ENCODE results near the gene BRD3. TPM values are rescaled to one million over a fixed set of nuclear protein-coding genes. Genes with fewer than 3 reads are reported as not detected.

BRD3 gene
- polyA plus RNA-seq, 2 of the 4 experiments (the other 2 are of a cell fraction) = 9.0 to 15.3 TPM

DNA sequence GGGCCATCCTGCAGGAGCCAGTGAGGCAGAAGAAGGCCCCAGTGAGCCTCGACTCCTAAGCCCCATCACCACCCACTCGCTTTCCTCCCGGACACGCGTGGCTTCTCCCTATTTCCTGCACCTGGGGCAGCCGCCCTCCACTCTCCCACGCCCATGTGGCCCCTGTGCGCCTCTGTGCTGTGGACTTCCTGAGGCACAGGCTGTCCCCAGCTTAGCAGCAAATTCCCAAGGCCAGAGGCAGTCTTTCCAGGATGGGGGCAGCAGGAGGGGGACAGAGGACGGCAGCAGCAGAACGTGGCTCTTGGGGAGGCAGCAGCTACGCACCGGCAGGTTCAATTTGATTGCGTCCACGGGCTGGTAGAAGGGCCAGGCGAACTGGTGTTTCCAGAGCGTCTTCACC, 14.9 kb downstream of the BRD3 start (continued):
- TF ChIP-seq, protein P1, sequence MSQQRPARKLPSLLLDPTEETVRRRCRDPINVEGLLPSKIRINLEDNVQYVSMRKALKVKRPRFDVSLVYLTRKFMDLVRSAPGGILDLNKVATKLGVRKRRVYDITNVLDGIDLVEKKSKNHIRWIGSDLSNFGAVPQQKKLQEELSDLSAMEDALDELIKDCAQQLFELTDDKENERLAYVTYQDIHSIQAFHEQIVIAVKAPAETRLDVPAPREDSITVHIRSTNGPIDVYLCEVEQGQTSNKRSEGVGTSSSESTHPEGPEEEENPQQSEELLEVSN (IDR thresholded peaks at IDR 0.05; ENCODE audit: borderline replicate concordance, low read depth) = no peak
- TF ChIP-seq CHD4 (IDR thresholded peaks at IDR 0.05; ENCODE audit: borderline replicate concordance) = no peak

DNA sequence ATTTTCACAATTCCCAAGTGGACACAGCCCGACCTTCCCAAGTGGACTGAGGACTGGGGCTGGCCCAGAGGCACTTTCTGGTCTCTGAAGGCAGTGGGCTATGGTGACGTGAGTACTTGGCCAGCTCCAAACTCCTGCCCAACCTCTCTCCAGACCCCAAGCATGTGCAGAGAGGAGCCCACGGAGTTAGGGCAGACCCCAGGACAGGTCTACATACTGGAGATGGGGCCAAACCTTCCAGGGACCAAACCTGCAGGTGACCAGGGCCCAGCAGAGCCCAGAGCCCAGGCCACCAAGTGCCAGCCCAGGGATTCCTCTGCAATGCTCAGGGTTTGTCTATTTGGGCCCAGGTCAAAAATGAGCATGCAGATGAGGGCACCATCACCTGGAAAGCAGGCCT, 15.3 kb downstream of the BRD3 start:
- 76% methylated on average over 2 of the region's 3 CpGs for WGBS (ENCODE audit: missing lambda C conversion rate)
- Histone ChIP-seq H3K4me3 (no peak overlapping the region), H3K4me2 (no peak overlapping the region), H3K9me3 (no peaks in the 10 kb centered on the region), H3K4me1 (peaks cover 23% of the 10 kb centered on the region), H3K27ac (no peak overlapping the region)
- FAIRE-seq (no peak), DNase-seq (ENCODE audit: low read depth in 1 of 2, low spot score in 1 of 2) (no peak), ATAC-seq (no peak)
- ChIA-PET POLR2A (no interaction called here), CTCF (interaction anchor here (0.7 to 1.4 kb wide), 3 partner anchors 12 to 302 kb away, joined by 3 to 4 read pairs (median 4); no protein-coding TSS in a partner anchor)
- TF ChIP-seq MAFK (IDR thresholded peaks at IDR 0.05; ENCODE audit: partially characterized antibody) (no peak), NFE2L2 (conservative IDR thresholded peaks at IDR 0.05; ENCODE audit: low read length) (no peak), TP53 (CRISPR knock-in tag; IDR thresholded peaks at IDR 0.05) (no peak), EP300 (IDR thresholded peaks at IDR 0.05) (no peak), MAZ (IDR thresholded peaks at IDR 0.05; ENCODE audit: borderline replicate concordance, low read depth, low read length) (no peak), JUN (IDR thresholded peaks at IDR 0.05) (no peak), RCOR1 (IDR thresholded peaks at IDR 0.05; ENCODE audit: low read depth, low read length) (no peak), FOXS1 (CRISPR knock-in tag; IDR thresholded peaks at IDR 0.05) (no peak), EHF (CRISPR knock-in tag; IDR thresholded peaks at IDR 0.05) (no peak)
- TF ChIP-seq, protein P2, sequence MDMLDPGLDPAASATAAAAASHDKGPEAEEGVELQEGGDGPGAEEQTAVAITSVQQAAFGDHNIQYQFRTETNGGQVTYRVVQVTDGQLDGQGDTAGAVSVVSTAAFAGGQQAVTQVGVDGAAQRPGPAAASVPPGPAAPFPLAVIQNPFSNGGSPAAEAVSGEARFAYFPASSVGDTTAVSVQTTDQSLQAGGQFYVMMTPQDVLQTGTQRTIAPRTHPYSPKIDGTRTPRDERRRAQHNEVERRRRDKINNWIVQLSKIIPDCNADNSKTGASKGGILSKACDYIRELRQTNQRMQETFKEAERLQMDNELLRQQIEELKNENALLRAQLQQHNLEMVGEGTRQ (IDR thresholded peaks at IDR 0.05) = no peak
- TF ChIP-seq, protein P3, sequence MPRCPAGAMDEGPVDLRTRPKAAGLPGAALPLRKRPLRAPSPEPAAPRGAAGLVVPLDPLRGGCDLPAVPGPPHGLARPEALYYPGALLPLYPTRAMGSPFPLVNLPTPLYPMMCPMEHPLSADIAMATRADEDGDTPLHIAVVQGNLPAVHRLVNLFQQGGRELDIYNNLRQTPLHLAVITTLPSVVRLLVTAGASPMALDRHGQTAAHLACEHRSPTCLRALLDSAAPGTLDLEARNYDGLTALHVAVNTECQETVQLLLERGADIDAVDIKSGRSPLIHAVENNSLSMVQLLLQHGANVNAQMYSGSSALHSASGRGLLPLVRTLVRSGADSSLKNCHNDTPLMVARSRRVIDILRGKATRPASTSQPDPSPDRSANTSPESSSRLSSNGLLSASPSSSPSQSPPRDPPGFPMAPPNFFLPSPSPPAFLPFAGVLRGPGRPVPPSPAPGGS (IDR thresholded peaks at IDR 0.05) = no peak

DNA sequence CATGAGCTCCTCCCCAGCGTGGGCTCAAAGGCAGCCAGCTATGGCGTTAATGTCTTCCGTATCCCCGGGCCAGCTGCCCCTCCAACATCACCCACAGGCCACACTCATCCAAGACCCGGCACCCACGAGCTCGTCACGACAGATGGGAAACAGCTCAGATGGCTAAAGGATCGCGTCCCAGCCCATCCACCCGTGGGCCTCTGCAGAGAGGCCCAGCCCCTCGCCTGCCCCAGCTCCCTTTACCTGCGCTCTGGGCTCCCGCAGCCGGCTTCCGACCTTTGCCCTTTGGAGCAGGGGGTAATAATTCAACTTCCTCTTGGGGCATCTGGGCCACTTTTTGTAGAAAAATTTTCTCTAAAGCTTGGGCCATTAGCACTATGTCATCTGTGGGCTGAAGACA, 16.5 kb downstream of the BRD3 start:
- 90% methylated on average over 16 of the region's 16 CpGs for WGBS (ENCODE audit: missing lambda C conversion rate)
- Histone ChIP-seq H3K4me1 (peaks cover 11% of the 10 kb centered on the region), H3K27ac (no peak overlapping the region), H3K9me3 (no peaks in the 10 kb centered on the region), H3K4me3 (no peak overlapping the region), H3K4me2 (no peak overlapping the region)
- DNase-seq (ENCODE audit: low read depth in 1 of 2, low spot score in 1 of 2) (no peak), FAIRE-seq (no peak), ATAC-seq (no peak)
- ChIA-PET POLR2A (no interaction called here), CTCF (interaction anchor here (1.4 to 2.0 kb wide), 3 partner anchors 21 to 56 kb away, joined by 3 to 6 read pairs (median 4); no protein-coding TSS in a partner anchor)
- no peak for TF ChIP-seq BHLHE40 (IDR thresholded peaks at IDR 0.05; ENCODE audit: low read depth, low read length)
- TF ChIP-seq, protein P4, sequence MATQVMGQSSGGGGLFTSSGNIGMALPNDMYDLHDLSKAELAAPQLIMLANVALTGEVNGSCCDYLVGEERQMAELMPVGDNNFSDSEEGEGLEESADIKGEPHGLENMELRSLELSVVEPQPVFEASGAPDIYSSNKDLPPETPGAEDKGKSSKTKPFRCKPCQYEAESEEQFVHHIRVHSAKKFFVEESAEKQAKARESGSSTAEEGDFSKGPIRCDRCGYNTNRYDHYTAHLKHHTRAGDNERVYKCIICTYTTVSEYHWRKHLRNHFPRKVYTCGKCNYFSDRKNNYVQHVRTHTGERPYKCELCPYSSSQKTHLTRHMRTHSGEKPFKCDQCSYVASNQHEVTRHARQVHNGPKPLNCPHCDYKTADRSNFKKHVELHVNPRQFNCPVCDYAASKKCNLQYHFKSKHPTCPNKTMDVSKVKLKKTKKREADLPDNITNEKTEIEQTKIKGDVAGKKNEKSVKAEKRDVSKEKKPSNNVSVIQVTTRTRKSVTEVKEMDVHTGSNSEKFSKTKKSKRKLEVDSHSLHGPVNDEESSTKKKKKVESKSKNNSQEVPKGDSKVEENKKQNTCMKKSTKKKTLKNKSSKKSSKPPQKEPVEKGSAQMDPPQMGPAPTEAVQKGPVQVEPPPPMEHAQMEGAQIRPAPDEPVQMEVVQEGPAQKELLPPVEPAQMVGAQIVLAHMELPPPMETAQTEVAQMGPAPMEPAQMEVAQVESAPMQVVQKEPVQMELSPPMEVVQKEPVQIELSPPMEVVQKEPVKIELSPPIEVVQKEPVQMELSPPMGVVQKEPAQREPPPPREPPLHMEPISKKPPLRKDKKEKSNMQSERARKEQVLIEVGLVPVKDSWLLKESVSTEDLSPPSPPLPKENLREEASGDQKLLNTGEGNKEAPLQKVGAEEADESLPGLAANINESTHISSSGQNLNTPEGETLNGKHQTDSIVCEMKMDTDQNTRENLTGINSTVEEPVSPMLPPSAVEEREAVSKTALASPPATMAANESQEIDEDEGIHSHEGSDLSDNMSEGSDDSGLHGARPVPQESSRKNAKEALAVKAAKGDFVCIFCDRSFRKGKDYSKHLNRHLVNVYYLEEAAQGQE (IDR thresholded peaks at IDR 0.05) = no peak
- TF ChIP-seq CBX2 (IDR thresholded peaks at IDR 0.05; ENCODE audit: borderline replicate concordance, low read depth) = no peak
- TF ChIP-seq POLR2AphosphoS2 (conservative IDR thresholded peaks at IDR 0.05; ENCODE audit: low read length) = no peak
- no peak for TF ChIP-seq GATA3 (IDR thresholded peaks at IDR 0.05; ENCODE audit: borderline replicate concordance)
- TF ChIP-seq MAFK (IDR thresholded peaks at IDR 0.05; ENCODE audit: partially characterized antibody) = no peak
- TF ChIP-seq, protein P5, sequence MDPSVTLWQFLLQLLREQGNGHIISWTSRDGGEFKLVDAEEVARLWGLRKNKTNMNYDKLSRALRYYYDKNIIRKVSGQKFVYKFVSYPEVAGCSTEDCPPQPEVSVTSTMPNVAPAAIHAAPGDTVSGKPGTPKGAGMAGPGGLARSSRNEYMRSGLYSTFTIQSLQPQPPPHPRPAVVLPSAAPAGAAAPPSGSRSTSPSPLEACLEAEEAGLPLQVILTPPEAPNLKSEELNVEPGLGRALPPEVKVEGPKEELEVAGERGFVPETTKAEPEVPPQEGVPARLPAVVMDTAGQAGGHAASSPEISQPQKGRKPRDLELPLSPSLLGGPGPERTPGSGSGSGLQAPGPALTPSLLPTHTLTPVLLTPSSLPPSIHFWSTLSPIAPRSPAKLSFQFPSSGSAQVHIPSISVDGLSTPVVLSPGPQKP (IDR thresholded peaks at IDR 0.05; ENCODE audit: low read depth, low read length) = no peak
- TF ChIP-seq ESRRA (IDR thresholded peaks at IDR 0.05; ENCODE audit: borderline replicate concordance, low read length) = no peak
- no peak for TF ChIP-seq POLR2A (IDR thresholded peaks at IDR 0.05; ENCODE audit: low read length)
- no peak for TF ChIP-seq CHD2 (IDR thresholded peaks at IDR 0.05; ENCODE audit: low read length, partially characterized antibody)
- no peak for TF ChIP-seq FOSB (CRISPR knock-in tag; IDR thresholded peaks at IDR 0.05)
- no peak for TF ChIP-seq RARB (CRISPR knock-in tag; IDR thresholded peaks at IDR 0.05)
- TF ChIP-seq ZC3H11A (IDR thresholded peaks at IDR 0.05) = no peak
- no peak for TF ChIP-seq HOXB13 (CRISPR knock-in tag; IDR thresholded peaks at IDR 0.05; ENCODE audit: low read depth)
- no peak for TF ChIP-seq KDM1A (IDR thresholded peaks at IDR 0.05; ENCODE audit: low read depth)
- TF ChIP-seq NPAS2 (CRISPR knock-in tag; IDR thresholded peaks at IDR 0.05; ENCODE audit: borderline replicate concordance) = no peak
- no peak for TF ChIP-seq RAD21 (conservative IDR thresholded peaks at IDR 0.05 in 1 of 2, IDR thresholded peaks at IDR 0.05 in 1 of 2)
- TF ChIP-seq, protein P6, sequence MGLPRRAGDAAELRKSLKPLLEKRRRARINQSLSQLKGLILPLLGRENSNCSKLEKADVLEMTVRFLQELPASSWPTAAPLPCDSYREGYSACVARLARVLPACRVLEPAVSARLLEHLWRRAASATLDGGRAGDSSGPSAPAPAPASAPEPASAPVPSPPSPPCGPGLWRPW (IDR thresholded peaks at IDR 0.05) = no peak
- no peak for TF ChIP-seq NR3C1 (IDR thresholded peaks at IDR 0.05)

Data from A549 (cell line).